OCI-LY1 (cell line): ENCODE data around the gene MYO10.

Experiments
- H2AFZ ChIP-seq: fragments of 200-600 bp; sonication (generic), shearing (Covaris generic); 2 replicates; pipeline ENCODE4 v1.6.0; 2014; ENCODE audit warnings: antibody characterized with exemption, mild to moderate bottlenecking, low read length
- H3F3A ChIP-seq: fragments of 200-600 bp; sonication (generic), shearing (Covaris generic); 2 replicates; pipeline ENCODE4 v1.6.0; 2014; ENCODE audit warnings: mild to moderate bottlenecking, antibody characterized with exemption, low read length, moderate library complexity; ENCODE audit not compliant: insufficient read depth
- H3K27ac ChIP-seq: fragments of 200-600 bp; sonication (generic); 2 replicates; pipeline ENCODE4 v1.5.1; 2014; ENCODE audit warnings: low read length, mixed run types, mild to moderate bottlenecking, low read depth; ENCODE audit not compliant: poor library complexity, severe bottlenecking
- H3K27me3 ChIP-seq: fragments of 200-600 bp; sonication (generic); 2 replicates; pipeline ENCODE4 v1.6.0; 2014; ENCODE audit warnings: antibody characterized with exemption, mild to moderate bottlenecking, low read length, moderate library complexity; ENCODE audit not compliant: insufficient read depth
- H3K36me3 ChIP-seq: fragments of 200-600 bp; sonication (generic); 2 replicates; pipeline ENCODE4 v1.6.1; 2014; ENCODE audit warnings: mild to moderate bottlenecking, antibody characterized with exemption, low read length, moderate library complexity, mixed read lengths; ENCODE audit not compliant: insufficient read depth
- H3K4me1 ChIP-seq: fragments of 200-600 bp; sonication (generic); 2 replicates; pipeline ENCODE4 v1.5.1; 2014; ENCODE audit warnings: mild to moderate bottlenecking, low read length, moderate library complexity; ENCODE audit not compliant: insufficient read depth, severe bottlenecking
- H3K4me2 ChIP-seq: fragments of 200-600 bp; sonication (generic), shearing (Covaris generic); 2 replicates; pipeline ENCODE4 v1.6.1; 2014; ENCODE audit warnings: low read length
- H3K4me3 ChIP-seq: fragments of 200-600 bp; sonication (generic); 2 replicates; pipeline ENCODE4 v1.5.1; 2014; ENCODE audit warnings: low read length, low read depth, mild to moderate bottlenecking, mixed read lengths; ENCODE audit not compliant: poor library complexity, severe bottlenecking
- H3K79me2 ChIP-seq: fragments of 200-600 bp; shearing (Covaris generic); 2 replicates; pipeline ENCODE4 v1.6.1; 2016; ENCODE audit warnings: mixed run types, low read length, mixed read lengths; ENCODE audit not compliant: insufficient read depth
- H3K9ac ChIP-seq: fragments of 200-600 bp; sonication (generic), shearing (Covaris generic); 2 replicates; pipeline ENCODE4 v1.6.1; 2014; ENCODE audit warnings: mild to moderate bottlenecking, low read length, mixed read lengths
- H3K9me2 ChIP-seq: fragments of 200-600 bp; sonication (generic), shearing (Covaris generic); 2 replicates; pipeline ENCODE4 v1.6.1; 2014; ENCODE audit warnings: low read depth, mild to moderate bottlenecking, low read length, mixed read lengths
- H3K9me3 ChIP-seq: fragments of 200-600 bp; shearing (Covaris generic); 2 replicates; pipeline ENCODE4 v1.6.1; 2014; ENCODE audit warnings: low read length, mixed read lengths
- H4K20me1 ChIP-seq: fragments of 200-600 bp; sonication (generic), shearing (Covaris generic); 2 replicates; pipeline ENCODE4 v1.6.0; 2016; ENCODE audit warnings: mild to moderate bottlenecking, low read length; ENCODE audit not compliant: insufficient read depth
- EZH2 ChIP-seq: fragments of 200-600 bp; sonication (generic), shearing (Covaris generic); IDR thresholded peaks from 2 replicates; pipeline ENCODE4 v1.8.0; 2017; ENCODE audit warnings: borderline replicate concordance, mixed run types, mild to moderate bottlenecking, antibody characterized with exemption, low read length, moderate library complexity, mixed read lengths
- TF ChIP-seq, protein P1 (sequence below): fragments of 200-600 bp; sonication (generic), shearing (Covaris generic); IDR thresholded peaks from 2 replicates; pipeline ENCODE4 v1.5.1; 2017; ENCODE audit warnings: mild to moderate bottlenecking, antibody characterized with exemption, low read length, moderate library complexity, mixed read lengths

The MYO10 gene

DNA sequence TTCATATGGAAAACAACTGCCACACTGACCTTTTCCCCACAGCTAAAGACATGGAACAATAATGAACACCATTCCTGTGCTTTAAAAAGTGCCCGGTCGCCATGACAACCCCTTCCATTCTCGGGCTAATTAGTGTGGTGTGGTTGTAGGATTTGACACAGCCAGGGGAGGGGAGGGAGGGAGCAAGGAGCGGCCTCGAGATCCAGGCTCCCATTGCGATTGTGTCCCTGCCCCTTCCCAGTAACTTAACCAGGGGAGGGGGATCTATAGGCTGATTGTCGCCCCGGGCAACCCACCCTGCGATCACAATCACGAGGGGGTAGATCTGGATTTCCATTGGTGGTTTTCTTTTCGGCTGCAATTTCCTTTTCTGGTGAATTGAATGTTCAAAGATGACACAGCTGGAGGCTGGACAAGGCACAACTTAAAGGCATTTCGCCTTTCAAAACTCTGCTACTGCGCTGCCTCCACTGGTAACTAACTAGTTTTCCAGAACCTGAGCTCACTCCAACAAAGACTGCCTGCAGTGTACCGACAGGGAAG is 222.6 kb downstream of the MYO10 start:
- H3K79me2 ChIP-seq, result no peaks in the 10 kb centered on the region
- H3K9me3 ChIP-seq, result no peaks in the 10 kb centered on the region
- H3K36me3 ChIP-seq, result no peaks in the 10 kb centered on the region
- no peak for TF ChIP-seq EZH2
- TF ChIP-seq, protein P1, sequence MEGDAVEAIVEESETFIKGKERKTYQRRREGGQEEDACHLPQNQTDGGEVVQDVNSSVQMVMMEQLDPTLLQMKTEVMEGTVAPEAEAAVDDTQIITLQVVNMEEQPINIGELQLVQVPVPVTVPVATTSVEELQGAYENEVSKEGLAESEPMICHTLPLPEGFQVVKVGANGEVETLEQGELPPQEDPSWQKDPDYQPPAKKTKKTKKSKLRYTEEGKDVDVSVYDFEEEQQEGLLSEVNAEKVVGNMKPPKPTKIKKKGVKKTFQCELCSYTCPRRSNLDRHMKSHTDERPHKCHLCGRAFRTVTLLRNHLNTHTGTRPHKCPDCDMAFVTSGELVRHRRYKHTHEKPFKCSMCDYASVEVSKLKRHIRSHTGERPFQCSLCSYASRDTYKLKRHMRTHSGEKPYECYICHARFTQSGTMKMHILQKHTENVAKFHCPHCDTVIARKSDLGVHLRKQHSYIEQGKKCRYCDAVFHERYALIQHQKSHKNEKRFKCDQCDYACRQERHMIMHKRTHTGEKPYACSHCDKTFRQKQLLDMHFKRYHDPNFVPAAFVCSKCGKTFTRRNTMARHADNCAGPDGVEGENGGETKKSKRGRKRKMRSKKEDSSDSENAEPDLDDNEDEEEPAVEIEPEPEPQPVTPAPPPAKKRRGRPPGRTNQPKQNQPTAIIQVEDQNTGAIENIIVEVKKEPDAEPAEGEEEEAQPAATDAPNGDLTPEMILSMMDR, result no peak
- no peak overlapping the region for H3K4me3 ChIP-seq
- no peaks in the 10 kb centered on the region for H3K4me1 ChIP-seq
- H3F3A ChIP-seq, result no peaks in the 10 kb centered on the region
- no peak overlapping the region for H3K9ac ChIP-seq
- no peaks in the 10 kb centered on the region for H4K20me1 ChIP-seq
- H2AFZ ChIP-seq, result no peak overlapping the region
- no peak overlapping the region for H3K27ac ChIP-seq
- H3K4me2 ChIP-seq, result no peak overlapping the region
- H3K27me3 ChIP-seq, result no peaks in the 10 kb centered on the region
- no peaks in the 10 kb centered on the region for H3K9me2 ChIP-seq

DNA sequence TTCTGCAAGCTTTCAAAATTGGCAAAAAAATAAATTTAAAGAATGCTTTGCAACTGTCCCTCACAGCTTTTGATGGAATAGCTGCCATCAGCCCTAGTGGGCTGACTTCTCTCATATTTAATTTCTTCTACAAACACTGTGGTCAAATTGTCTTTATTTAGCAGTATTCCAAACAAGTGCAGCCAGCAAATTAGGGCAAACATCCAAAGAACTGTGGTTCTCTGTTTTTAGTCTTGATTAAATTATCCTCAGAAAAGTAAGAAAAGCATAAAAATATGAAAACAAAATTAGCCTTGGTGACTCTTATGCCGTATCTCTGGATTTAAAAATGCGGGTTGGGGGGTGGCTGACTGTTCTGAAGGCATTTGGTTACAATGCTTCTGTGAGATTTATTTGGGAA is 223.5 kb downstream of the MYO10 start:
- Histone ChIP-seq H3K36me3 (no peaks in the 10 kb centered on the region), H3K27ac (no peak overlapping the region), H3K4me1 (no peaks in the 10 kb centered on the region), H3K79me2 (no peaks in the 10 kb centered on the region), H3K4me2 (no peak overlapping the region), H3K9ac (no peak overlapping the region), H3K27me3 (no peaks in the 10 kb centered on the region), H3K9me3 (no peaks in the 10 kb centered on the region), H2AFZ (no peak overlapping the region), H3F3A (no peaks in the 10 kb centered on the region), H3K9me2 (no peaks in the 10 kb centered on the region), H4K20me1 (no peaks in the 10 kb centered on the region), H3K4me3 (no peak overlapping the region)
- TF ChIP-seq EZH2, result no peak
- TF ChIP-seq, protein P1, result no peak

- Histone ChIP-seq H3K9ac (no peak overlapping the region), H3K4me2 (no peak overlapping the region), H3K27me3 (no peaks in the 10 kb centered on the region), H3K4me1 (no peaks in the 10 kb centered on the region), H2AFZ (no peak overlapping the region), H3K9me3 (no peaks in the 10 kb centered on the region), H3K36me3 (no peaks in the 10 kb centered on the region), H3F3A (no peaks in the 10 kb centered on the region), H3K27ac (no peak overlapping the region), H3K79me2 (no peaks in the 10 kb centered on the region), H3K4me3 (no peak overlapping the region), H4K20me1 (no peaks in the 10 kb centered on the region), H3K9me2 (no peaks in the 10 kb centered on the region)
- TF ChIP-seq, protein P1, result no peak
- TF ChIP-seq EZH2, result no peak
These were observed 223.9 kb downstream of the MYO10 start for GRCh38 chr5:16712178-16712577.
